Mesenteric fat pad (tissue), 1 donor: ENCODE results near the gene EPG5. TPM values are rescaled to one million over a fixed set of nuclear protein-coding genes. Genes with fewer than 3 reads are reported as not detected.

Experiments used
- DNase-seq: peaks from one replicate; pipeline ENCODE4 v3.0.0-alpha.2; 2020; ENCODE audit warnings: low spot score
- total RNA-seq: library from RNA; stranded (reverse); fragmentation: NEBNext Ultra II Directional; extraction: Animal tissue kit (Norgen Biotek cat#: 25700); gene quantifications from one replicate; pipeline ENCODE4 v1.2.1, GENCODE V29; 2021
- donor health status: DM: yes; HTN: yes; CAD: no.

Gene EPG5
- total RNA-seq, 1 donor from 2014 or later: 22.8 TPM

DNA sequence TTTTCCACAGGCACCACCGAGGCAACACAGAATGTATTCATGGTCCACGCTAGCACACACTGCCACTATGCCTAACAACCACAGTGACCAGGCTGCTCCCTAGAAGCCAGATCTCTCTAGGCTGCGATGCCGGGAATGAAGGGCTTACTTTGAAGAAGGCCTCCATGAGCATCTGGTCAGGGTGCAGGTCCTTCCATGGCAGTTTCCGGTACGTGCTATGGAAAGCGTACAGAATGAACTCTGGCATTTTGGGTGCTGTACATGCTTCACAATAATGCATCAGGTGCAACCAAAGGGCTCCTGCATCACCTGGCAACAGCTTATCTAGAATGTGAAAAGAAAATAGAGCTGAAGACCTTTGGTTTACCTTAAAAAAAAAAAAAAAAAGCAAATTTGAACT lies 96.7 kb downstream of the EPG5 start:
- DNase-seq: no peak

DNA sequence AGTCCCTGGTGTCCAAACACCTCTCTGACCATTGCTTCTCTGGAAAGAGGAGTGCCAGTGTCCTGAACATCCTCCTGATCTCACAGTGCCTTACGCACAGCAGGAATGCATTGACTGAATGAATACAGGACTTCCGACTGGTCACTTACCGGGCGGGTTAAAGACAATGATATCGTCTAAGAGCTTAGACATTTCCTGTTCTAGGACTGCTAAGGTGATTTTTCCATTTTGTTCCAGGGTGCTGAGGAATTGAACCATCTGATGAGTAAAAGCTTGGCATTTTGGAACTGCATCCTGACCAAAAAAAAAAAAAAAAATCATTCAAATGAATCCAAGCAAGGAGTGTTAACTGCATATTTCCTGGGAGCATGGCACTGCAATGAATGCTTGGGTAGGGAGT lies 101.7 kb downstream of the EPG5 start:
- DNase-seq: no peak

DNA sequence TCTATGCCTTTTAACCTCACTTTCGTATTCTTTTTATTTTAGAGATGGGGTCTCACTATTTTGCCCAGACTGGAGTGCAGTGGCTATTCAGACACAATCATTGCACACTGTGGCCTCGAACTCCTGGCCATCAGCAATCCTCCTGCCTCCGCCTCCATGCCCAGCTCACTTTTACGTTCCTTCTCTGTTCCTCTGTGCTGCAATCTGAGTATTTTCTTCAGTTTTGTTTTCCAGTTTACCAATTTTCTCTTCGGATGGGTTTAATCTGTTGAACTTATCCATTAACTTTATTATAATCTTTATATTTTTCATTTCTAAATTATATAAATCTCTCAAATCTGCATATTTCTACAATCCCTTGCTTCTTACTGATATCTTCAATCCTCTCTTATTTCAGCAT lies 103.0 kb downstream of the EPG5 start:
- DNase-seq: no peak

DNA sequence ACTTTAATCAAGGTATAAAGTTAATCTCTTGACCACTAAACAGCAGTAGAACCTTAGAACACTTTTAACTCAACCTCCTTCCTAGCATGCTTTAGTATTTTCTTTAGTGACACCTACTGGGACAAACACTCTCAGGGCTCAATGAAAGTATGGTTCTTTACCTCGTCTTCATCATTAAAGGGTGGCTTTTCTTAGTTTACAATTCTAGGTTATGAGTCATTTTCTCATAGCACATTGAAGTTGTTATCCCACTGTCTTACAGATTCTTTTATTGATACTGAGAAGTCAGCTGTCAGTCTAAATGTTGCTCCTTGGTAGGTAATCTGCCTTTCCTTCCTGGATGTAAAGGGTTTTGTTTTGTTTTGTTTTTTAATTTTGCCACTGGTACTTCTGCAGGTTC lies 103.7 kb downstream of the EPG5 start:
- no peak for DNase-seq

DNA sequence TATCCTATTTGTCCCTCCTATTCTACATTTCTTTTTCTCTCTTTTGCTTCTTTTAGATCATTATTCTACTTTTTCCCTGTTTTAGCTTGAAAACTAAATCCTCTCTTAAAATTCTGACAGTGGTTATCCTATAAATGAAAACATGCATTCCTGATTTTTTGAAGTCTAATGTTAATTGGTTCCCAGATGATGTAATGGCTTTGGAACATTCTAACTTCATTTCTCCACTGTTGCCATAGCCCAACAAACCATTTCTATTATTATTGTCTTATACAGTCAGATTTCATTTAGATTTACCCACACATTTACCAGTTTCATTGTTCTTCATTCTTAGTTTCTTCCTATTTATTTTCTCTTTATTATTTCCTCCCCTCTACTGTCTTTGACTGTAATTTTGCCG lies 105.2 kb downstream of the EPG5 start:
- DNase-seq: no peak

DNA sequence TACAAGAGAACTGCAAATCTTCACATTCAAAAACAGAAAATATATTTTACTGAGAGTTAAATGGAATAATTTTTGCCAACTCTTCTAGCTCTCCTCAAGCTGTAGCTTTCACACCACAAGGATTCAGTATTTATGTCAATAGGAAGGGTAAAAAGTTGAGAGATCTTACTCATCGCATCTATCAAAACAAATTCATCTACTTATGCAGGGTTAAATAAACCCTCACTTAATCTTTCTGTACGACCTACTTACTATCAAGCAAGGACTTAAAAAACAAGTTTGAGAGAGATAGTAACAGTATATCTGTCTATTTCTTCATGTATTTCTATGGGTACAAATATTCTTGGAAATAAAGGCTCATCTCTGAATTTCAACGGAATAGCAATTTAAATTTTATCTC lies 106.2 kb downstream of the EPG5 start:
- no peak for DNase-seq

DNA sequence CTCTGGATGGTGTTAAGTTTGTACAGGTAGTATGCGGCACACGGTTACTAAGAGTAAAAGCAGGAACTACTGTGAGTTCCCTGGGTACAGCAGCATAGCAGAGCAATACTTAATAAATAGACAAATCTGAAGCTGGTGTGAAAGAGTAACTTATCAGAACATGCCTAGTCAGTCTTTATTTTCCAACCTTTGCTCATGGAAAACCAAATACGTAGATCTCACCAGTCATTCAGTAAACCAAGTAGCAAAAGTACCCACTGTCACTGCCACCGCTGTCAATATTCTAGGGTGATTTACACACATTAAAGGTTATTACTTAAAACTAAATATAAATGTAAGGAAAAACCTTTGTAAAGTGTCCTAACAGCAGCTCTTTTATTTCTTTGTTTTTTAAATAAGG lies 106.6 kb downstream of the EPG5 start:
- no peak for DNase-seq

DNA sequence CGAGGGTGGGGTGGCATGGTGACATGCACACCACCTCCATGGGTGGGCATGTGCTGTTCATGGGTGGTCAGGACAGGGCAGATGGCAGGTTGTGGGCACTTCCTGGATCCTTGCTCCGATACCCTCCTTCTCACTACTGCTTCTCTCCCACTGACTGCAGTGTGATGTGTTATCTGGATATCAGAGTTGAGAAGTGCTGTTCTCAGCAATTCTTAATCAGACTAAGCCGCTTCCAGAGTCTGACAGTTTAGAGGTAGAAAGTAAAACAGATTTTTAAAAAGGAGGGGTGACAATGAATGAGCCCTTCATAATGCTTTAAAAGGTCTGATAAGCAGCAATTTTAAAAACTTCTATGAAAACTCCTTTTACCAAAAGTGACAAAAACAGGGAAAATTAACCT lies 107.8 kb downstream of the EPG5 start:
- no peak for DNase-seq

DNA sequence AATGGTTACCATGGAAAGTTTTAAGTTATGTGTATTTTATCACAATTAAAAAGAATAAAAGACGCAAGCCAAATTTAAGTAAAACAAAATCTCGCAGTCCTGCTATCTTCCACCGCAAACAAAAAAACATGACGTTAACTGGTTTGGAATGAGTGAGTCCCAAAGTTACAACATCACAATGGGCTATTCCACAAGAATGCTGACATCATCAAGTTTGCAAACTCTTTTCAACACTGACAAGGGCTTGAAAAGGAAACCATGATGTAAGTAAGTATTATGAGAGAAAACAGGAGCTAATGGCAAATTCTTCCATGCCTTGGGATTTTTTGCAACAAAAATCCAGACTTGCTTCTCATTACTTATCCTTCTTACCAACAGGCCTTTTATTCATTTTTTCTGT lies 110.6 kb downstream of the EPG5 start:
- DNase-seq: no peak

DNA sequence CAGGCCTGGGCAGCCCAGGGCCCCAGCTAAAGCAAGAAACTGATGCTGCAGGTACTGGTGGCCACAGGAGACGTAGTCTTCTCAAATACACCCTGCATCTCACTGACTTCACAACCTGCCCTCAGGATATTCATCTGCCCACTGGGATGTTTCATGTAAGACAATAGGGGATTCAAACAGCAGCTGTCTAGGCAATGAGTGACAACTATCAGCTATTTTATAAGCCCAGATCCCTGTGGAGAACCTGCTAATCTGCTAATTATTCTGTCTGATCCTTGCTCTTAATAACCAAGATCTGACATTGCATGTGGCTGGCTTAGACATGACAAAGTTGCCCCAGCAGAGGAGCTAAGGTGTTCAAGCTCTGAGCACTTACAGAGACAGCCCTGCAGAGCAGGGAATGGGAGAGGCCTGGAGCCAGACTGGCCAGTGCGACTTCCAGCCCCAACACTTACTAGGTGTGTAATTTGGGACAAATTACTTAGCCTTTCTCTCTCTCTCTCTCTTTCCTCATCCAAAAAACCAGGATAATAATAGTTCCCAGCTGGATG lies 113.0 kb downstream of the EPG5 start:
- no peak for DNase-seq

DNA sequence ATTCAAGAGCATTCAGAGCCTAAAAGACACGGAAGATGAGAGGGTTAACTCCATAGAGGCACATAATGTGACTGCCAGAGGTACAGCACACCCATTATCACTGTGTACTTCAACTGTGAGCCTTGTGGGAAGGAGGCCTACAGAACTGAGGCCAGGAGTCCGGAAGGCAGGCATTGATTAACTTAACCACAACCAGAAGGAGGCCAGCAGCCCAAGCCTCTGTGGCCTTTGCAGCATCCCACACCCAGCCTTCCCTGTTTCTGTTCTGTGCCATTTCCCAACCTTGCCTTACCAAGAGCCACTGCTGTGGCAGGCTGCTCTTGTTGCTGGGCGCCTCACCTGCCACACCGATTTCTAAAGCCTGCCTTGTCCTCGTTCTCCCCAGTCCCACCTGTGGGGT lies 114.5 kb downstream of the EPG5 start:
- no peak for DNase-seq

DNA sequence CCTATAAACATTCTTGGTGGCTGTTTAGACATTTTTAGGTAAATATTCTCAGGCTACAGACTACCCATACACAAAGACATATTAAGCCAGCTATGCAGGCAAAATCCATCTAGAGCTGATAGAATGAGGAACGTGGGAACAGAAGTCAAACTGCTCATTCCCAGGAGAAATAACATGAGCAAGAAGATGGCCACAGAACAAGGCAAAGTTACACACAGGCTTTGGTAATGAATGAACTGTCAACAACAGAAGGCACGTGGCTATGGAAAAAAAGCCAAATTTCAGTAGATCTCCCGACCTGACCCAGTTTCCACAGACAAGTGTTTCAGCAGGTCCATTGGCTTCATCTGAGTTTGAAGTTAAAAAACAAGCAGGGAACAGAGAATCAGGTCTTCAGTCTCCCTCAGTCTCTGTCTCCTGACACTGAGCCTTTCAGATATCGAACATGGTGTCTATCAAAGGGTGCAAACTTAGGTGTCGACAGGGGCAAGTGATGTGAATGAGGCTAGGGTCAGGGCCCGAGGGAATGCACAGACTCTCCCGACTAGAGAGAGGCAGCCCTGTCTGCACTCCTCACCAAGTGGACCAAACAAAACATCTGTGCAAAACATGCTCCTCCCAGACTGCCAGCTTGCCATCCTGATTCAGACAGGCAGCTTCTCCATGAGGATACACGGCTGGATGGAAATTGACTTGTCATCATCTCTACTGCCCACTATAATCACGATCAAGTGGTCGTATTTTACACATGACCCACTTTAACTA lies 115.8 kb downstream of the EPG5 start:
- DNase-seq: no peak

DNA sequence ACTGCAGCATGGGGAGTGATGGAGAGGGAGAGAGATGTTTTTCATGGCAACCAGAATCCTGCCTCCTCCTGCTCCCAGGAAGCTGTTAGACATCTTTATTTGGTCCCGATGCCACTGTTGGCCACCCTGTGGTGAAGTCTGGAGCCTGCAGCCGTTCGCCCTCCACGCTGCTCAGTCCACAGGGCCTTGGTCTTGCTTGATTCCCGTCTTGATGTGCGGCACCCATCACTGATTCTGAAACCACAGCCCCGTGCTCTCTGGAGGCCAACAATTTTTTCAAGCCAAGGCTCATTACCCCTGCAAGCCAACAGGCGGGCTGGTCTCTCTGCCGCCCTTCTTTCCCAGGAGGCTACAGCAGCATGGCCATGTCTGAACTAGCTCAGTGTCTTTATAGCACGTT lies 117.1 kb downstream of the EPG5 start:
- no peak for DNase-seq

DNA sequence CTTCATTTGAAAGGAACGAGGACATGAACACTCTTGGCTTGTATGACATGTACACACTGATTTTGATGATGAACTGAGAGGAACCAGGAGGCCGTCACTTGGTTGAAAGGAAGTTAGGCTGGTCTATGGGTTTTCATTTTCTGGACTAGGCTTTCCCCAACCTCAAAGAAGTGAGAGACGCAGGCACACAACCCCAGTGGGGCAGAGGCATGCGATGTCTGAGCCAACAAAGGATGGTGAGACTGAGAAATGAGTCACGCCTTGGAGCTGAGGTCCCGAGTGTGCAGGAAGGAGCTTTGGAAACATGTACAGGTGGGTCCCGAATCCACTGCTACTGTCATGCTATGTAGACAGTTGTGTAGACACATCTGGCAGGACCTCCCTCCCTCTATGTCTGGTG lies 117.6 kb downstream of the EPG5 start:
- no peak for DNase-seq

DNA sequence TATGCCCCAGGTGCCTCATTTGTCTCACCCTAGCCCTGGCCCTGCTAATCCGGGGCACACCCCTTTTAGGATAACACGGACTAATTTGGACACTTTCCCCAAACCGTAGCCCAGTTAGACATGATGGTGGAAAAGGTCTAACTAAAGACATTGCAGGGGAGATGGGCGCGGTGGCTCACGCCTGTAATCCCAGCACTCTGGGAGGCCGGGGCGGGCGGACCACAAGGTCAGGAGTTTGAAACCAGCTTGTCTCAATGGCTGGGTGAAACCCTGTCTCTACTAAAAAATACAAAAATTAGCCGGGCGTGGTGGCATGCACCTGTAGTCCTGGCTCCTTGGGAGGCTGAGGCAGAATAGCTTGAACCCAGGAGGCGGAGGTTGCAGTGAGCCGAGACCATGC lies 118.5 kb downstream of the EPG5 start:
- DNase-seq: peak; percentile 82

DNA sequence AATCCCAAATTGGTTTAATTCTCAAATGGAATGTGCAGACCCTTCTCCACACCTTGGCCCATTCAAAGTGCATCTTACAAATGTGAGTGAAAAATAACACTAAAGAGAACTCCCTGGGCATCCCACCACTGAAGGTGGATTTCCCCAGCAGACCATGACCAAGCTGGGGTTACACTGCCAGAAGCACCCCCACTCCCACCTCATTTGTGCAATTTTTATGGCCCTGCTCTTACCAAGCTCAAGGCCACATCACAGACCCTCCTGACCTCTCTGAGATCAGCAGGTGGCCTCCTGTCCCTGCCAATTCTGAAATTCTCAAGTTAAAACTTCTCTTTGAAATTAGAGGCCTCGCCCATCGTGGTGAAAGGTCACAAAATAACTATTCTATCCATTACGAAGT lies 120.0 kb downstream of the EPG5 start:
- no peak for DNase-seq

DNA sequence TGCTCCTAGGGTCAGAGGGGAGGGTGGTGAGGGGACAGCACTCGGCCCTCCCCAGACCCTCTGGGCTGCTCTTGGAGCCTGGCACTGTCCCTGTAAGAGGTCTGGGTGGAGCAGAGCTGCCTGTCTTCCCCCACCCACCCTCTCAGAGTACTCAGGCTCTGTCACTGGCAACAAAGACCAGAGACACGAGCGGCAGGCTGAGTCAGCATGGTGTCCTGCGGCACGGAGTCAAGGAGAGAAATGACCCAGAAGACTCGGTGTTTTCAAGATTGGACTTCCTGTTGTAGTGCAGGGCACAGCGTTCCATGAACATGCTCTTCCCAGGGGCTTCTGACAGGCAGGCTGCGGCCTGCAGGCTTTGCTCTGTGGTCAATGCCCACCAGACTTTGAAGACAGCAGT lies 121.7 kb downstream of the EPG5 start:
- DNase-seq: no peak

DNA sequence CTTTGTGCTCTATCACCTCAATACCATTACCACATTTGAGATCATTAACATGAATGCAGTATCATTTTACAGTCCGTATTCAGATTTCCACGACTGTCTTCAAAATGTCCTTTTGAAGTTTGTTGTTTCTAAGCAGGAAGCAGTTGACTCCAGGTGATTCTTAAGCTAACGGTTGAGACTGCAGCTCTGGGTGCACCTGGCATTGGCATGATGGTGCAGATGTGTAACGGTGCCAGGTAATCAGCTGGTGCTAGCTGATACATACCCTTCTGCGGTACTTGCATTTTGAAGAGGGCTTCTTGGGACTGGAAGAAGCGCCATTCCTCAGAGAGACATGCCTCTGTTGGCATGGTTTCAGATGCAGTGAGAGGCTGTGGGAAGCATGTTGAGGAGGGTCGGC lies 122.2 kb downstream of the EPG5 start:
- DNase-seq: no peak

DNA sequence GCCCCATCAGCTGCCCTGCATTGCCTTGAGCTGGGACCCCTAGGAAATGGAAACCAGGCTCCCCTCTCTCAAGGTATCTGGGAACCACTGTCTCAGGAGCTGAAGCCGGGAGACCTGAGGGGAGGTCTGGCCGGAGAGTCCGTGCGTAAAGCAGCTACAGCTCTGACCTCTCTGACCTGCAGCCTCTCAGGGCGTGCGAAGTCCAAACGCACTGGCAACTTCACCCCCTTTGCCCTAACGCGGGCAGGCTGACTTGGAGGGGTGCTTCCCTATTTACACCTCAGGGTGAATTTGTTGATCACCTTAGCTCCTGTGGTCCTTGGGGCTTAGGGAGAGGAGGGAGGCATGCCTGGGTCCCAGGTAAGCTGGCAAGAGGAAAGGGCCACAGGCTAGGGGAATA lies 124.1 kb downstream of the EPG5 start:
- DNase-seq: no peak

DNA sequence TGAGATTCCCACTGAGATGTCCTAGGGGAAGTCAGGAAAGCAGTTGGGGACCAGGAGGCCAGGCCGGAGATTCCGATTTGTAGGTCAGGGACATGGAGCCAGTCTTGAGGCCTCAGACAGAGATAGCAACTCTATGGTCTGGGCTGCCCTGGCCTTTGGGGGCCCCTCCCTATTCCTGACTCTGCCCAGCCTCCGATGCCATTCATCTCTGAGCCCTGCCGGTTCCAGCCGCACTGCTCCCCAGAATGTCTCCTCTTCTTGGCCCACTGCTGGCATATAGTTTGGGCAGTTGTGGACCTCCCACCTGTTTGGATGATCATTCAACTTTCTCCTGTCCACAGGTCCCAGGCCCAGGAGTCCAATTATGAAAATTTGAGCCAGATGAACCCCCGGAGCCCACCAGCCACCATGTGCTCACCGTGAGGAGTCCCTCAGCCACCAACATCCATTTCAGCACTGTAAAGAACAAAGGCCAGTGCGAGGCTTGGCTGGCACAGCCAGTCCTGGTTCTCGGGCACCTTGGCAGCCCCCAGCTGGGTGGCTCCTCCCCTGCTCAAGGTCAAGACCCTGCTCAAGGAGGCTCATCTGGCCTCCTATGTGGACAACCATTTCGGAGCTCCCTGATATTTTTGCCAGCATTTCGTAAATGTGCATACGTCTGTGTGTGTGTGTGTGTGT lies 125.2 kb downstream of the EPG5 start:
- peak; percentile 81 for DNase-seq

DNA sequence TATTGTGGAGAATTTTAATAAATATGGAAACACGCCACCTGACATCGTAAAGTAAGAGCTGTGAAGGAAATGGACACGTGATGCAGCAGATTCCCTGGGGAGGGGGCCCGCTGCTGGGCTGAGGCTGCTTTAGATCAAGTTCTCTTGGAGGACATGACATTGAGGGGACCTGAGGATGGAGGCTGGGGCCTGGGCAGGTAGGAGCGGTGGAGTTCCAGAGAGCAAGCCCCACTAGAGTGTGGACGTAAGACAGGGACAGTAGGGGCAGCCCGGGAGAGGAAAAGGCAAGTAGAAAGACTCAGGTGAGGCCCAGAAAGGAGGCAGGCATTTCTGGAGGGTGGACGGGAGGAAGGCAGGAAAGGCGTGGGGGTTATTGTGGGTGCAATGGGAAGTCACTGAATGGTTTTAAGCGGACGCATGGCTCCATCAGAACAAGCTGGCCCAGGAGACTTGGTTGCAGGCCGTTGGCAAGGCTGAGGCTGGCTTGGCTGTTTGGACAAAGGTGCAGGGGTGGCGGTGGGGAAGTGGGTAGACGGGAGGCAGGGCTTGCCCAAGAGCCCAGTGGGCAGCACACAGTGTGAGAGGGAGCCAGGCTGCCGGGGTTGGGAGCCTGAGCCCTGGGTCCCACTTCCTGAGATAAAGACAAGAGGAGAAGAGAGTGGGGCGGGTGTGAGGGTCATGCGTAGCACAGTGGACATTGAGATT lies 125.9 kb downstream of the EPG5 start:
- peak; percentile 49 for DNase-seq
